OCI-LY3 (cell line): ENCODE measurements around the gene ASIC4.

Experiments used
- EZH2phosphoT487 ChIP-seq: fragments of 200-600 bp; shearing (Covaris generic); IDR thresholded peaks from 2 replicates; pipeline ENCODE4 v1.6.1; 2018; ENCODE audit warnings: antibody characterized with exemption, mixed run types, low read depth
- TF ChIP-seq, protein P1 (sequence below): fragments of 200-600, 300-600 bp; sonication (generic); IDR thresholded peaks from 2 replicates; pipeline ENCODE4 v1.5.1; 2014; ENCODE audit warnings: antibody characterized with exemption, low read length, low read depth

DNA sequence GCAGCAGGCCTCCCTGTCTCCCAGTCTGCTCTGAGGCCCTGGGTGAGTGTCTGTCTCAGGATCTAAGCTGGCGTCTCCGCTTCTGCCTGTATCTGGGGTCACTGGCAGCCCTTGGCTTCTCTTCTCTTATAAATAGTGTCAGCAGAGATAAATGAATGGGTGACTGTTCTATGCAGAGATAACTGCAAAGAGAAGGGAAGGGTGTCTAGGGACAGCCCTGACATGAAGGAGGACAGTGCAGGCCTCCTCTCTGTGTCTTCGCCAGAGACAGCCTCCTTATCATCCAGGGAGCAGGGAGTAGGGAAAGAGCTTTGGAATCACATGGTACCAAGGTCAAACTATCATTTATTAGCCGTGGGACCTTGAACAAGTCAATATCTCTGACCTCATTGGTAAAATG, 43.9 kb upstream of the ASIC4 start:
- TF ChIP-seq, protein P1, sequence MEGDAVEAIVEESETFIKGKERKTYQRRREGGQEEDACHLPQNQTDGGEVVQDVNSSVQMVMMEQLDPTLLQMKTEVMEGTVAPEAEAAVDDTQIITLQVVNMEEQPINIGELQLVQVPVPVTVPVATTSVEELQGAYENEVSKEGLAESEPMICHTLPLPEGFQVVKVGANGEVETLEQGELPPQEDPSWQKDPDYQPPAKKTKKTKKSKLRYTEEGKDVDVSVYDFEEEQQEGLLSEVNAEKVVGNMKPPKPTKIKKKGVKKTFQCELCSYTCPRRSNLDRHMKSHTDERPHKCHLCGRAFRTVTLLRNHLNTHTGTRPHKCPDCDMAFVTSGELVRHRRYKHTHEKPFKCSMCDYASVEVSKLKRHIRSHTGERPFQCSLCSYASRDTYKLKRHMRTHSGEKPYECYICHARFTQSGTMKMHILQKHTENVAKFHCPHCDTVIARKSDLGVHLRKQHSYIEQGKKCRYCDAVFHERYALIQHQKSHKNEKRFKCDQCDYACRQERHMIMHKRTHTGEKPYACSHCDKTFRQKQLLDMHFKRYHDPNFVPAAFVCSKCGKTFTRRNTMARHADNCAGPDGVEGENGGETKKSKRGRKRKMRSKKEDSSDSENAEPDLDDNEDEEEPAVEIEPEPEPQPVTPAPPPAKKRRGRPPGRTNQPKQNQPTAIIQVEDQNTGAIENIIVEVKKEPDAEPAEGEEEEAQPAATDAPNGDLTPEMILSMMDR, result no peak
- no peak for TF ChIP-seq EZH2phosphoT487
